Astrocyte of the cerebellum (primary cell): ENCODE data around the gene TPP2.

Experiments
- DNase-seq: peaks from one replicate; pipeline ENCODE4 v3.0.0-alpha.2; 2011; ENCODE audit warnings: low read depth
- H3K4me3 ChIP-seq: 2 replicates; pipeline ENCODE4 v1.5.1; 2011; ENCODE audit warnings: mild to moderate bottlenecking, low read depth, low read length, moderate library complexity
- in situ Hi-C: cut with HindIII; loops from 2 replicates; pipeline ENCODE4 v1.10.0; 2017; ENCODE audit warnings: low sequenced_read_pairs
- TF ChIP-seq, protein P1 (sequence below): IDR thresholded peaks from 2 replicates; pipeline ENCODE4 v1.5.1; 2012; ENCODE audit warnings: low read length, low read depth, moderate library complexity, mild to moderate bottlenecking; ENCODE audit errors: missing control alignments

The TPP2 gene

DNA sequence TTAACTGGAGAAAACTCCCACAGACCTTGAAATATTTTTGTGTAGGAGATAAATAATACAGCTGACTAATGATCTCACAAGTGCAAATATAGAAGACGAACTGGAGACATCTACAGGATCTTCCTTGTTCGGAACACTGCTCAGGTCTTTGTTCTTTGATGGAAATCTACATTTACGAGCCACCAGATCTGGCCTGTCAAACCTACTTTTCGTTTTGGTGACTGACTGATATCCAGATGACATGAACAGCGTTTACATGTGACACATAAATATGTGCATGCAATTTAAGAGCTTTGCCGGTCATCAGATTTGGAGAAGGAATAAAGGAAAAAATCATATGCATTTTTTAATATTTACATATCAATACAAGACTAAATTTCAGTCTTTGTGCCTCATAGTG, 24.5 kb upstream of the TPP2 start:
- no peak for DNase-seq
- TF ChIP-seq, protein P1, sequence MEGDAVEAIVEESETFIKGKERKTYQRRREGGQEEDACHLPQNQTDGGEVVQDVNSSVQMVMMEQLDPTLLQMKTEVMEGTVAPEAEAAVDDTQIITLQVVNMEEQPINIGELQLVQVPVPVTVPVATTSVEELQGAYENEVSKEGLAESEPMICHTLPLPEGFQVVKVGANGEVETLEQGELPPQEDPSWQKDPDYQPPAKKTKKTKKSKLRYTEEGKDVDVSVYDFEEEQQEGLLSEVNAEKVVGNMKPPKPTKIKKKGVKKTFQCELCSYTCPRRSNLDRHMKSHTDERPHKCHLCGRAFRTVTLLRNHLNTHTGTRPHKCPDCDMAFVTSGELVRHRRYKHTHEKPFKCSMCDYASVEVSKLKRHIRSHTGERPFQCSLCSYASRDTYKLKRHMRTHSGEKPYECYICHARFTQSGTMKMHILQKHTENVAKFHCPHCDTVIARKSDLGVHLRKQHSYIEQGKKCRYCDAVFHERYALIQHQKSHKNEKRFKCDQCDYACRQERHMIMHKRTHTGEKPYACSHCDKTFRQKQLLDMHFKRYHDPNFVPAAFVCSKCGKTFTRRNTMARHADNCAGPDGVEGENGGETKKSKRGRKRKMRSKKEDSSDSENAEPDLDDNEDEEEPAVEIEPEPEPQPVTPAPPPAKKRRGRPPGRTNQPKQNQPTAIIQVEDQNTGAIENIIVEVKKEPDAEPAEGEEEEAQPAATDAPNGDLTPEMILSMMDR, result no peak
- in situ Hi-C loops, result no loop called here
- H3K4me3 ChIP-seq, result no peak overlapping the region

DNA sequence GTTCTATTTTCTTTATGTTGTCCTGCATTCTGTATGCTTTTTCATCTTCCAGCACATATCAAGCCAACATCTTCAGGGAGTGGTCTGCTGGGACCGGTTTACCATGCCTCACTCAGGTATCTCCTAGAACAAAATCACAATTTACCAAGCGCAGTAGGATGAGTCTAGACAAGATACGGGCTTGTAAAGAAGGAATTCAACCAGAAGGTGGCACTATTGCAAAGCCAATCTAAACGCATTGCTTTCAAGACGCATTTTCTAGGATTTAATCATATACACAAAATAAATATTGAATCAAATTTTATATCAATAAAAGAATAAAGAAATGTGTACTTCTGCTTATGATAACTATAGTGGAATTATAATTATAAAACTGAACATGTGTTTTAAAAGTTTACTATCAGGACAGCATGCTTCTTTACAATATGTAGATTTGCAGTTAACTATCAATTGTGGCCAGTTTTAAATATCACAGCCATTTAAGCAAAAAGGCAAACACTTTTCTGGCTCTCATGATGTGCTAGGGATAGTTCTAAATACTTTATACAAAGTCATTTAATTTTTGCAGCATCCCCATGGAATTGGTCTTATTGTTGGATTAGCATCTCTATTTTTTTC, 16.1 kb upstream of the TPP2 start:
- TF ChIP-seq, protein P1, result peak; percentile 70
- in situ Hi-C loops, result no loop called here
- DNase-seq, result peak; percentile 64
- no peak overlapping the region for H3K4me3 ChIP-seq

DNA sequence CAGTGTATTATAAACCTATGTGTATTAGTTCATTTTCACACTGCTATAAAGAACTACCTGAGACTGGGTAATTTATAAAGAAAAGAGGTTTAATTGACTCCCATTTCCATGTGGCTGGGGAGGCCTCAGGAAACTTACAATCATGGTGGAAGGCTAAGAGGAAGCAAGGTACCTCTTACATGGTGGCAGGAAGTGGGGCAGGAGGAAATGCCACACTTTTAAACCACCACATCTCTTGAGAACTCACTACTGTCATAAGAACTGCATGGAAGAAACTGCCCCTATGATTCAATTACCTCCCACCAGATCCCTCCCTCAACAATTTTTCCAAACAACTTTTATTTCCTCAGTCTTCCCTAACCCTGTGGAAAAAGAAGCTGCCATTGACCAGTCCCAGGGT, 14.5 kb upstream of the TPP2 start:
- H3K4me3 ChIP-seq, result no peak overlapping the region
- in situ Hi-C loops, result no loop called here
- no peak for DNase-seq
- TF ChIP-seq, protein P1, result no peak

DNA sequence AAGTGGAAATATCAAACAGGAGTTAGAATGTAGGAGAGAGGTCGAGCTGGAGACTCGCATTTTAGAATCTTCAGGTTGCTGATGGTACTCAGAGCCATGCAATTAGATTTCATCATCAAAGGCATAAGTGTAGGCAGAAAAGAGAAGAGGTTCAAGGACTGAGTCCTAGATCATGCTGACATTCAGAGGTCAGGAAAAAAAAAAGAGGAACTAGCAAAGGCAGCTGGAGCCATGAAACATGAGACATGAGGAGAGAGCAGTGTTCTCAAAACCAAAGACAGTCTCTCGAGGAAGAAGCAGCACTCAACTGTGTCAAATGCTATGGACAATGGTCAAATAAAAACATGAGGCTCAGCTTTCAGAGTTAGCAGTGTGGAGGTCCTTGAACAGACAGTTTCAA, 12.4 kb upstream of the TPP2 start:
- in situ Hi-C loops, result no loop called here
- no peak overlapping the region for H3K4me3 ChIP-seq
- no peak for DNase-seq
- TF ChIP-seq, protein P1, result no peak

DNA sequence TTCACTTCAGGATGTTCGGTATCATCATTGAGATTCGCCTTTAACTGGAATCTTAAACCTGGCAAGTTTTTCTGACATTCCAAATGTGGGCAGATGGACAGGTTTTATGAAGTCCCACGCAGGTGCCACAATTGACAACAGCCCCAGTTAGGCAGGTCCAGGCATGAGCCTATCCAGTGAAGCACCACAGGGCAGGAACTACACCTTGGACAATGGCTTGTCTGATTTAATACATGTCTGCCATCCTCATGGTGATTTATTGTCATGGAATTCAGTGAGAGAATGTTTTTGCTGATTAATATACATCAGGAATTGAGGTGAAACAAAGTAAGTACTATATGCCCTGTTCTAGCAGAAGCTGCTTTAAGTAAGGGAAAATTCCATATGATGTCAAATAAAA, 10.2 kb upstream of the TPP2 start:
- no peak for DNase-seq
- in situ Hi-C loops, result no loop called here
- TF ChIP-seq, protein P1, result no peak
- no peak overlapping the region for H3K4me3 ChIP-seq

DNA sequence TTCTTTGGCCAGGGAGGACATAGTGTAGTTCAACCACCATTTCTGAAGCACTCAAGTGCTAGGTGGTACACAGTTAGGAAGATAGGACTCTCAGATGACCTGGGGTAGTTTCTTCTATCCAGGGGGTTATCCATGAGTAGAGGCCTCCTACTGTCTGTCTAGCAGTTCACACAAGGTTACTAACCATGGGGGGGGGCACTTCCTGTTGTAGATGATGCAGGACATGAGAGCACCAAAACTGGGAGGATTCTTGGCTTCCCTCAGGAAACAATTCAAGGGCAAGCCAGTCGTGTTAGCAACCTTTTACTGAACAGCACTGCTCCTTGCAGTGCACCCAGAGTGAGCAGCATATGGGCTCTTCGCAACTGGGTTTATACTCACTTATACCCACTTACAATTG, 8.9 kb upstream of the TPP2 start:
- in situ Hi-C loops, result no loop called here
- DNase-seq, result no peak
- TF ChIP-seq, protein P1, result no peak
- H3K4me3 ChIP-seq, result no peak overlapping the region
